K562 (cell line): ENCODE results near the gene C5orf52. TPM values are rescaled to one million over a fixed set of nuclear protein-coding genes. Genes with fewer than 3 reads are reported as not detected.

Experiments
- ATAC-seq: fragments of 200-7000 bp; cut with Tn5 transposase; 3 replicates; pipeline ENCODE4 v1.9.1; 2020; ENCODE audit warnings: moderate library complexity
- BruUV-seq: library from RNA; stranded (reverse); fragments of 400-500 nt; replicated peaks from 2 replicates; lab custom pipeline; 2021; lab: Mats Ljungman, UMichigan
- CTCF ChIA-PET: fragments of 300-600 bp; formaldehyde crosslinking; extraction: SDS; loops from one replicate; lab custom pipeline; 2021; ENCODE audit warnings: low intra/inter-chr PET ratio; lab: Yijun Ruan, JAX
- POLR2A ChIA-PET: fragments of 300-600, 350-650 bp; sonication (Branson Sonifier 250); formaldehyde crosslinking; extraction: SDS; loops from one replicate; lab custom pipeline; 2021; ENCODE audit warnings: antibody characterized with exemption, inconsistent platforms; lab: Yijun Ruan, JAX
- DNase-seq, 4 experiments: peaks; one replicate each; pipeline versions ENCODE4 v3.0.0 to v3.0.0-alpha.2; 2011 to 2018; ENCODE audit warnings: low spot score in 3 of 4, mixed read lengths in 3 of 4; ENCODE audit errors: extremely low read depth in 1 of 4
- FAIRE-seq: peaks from 2 replicates; lab custom pipeline; 2011; peaks lifted over from hg19 to GRCh38; lab: Jason Lieb, UNC
- H2AFZ ChIP-seq: 2 replicates; pipeline ENCODE4 v1.6.0; 2011; ENCODE audit warnings: low read depth, low read length, control low read depth, inconsistent platforms
- H3K27ac ChIP-seq: fragments of 200-600 bp; 3 replicates; pipeline ENCODE4 v1.8.0; 2011; ENCODE audit warnings: low read depth, mild to moderate bottlenecking, control low read depth, inconsistent platforms, low read length, moderate library complexity, mixed read lengths; ENCODE audit errors: extremely low read depth
- H3K27me3 ChIP-seq, 2 experiments: fragments of 300-600 bp in 1 of 2; 2 replicates in 1 of 2; 3 replicates in 1 of 2; pipeline versions ENCODE4 v1.6.0 to v1.8.0; 2011; ENCODE audit warnings: inconsistent platforms in 2 of 2, low read length in 2 of 2, mild to moderate bottlenecking in 1 of 2, mixed read lengths in 1 of 2, moderate library complexity in 1 of 2; ENCODE audit not compliant: control insufficient read depth in 2 of 2, insufficient read depth in 2 of 2
- H3K36me3 ChIP-seq: fragments of 300-600 bp; 3 replicates; pipeline ENCODE4 v1.8.0; 2011; ENCODE audit warnings: mild to moderate bottlenecking, low read length, inconsistent platforms; ENCODE audit not compliant: control insufficient read depth, insufficient read depth
- H3K4me1 ChIP-seq, 2 experiments: fragments of 200-600 bp in 1 of 2; replicated peaks in 1 of 2; 2 replicates in 1 of 2; 3 replicates in 1 of 2; pipeline versions ENCODE4 v1.5.1 to v1.8.0; 2011; ENCODE audit warnings: inconsistent platforms in 2 of 2, low read length in 2 of 2, mild to moderate bottlenecking in 1 of 2, mixed read lengths in 1 of 2, moderate library complexity in 1 of 2; ENCODE audit not compliant: control insufficient read depth in 2 of 2, insufficient read depth in 2 of 2
- H3K4me2 ChIP-seq: 2 replicates; pipeline ENCODE4 v1.6.1; 2011; ENCODE audit warnings: low read length, control low read depth, inconsistent platforms, mixed read lengths; ENCODE audit not compliant: insufficient read depth
- H3K4me3 ChIP-seq: fragments of 200-600 bp; sonication (generic), shearing (Covaris generic); 2 replicates; pipeline ENCODE4 v1.5.1; 2016; ENCODE audit warnings: control low read depth, inconsistent platforms
- H3K79me2 ChIP-seq: fragments of 200-600 bp; 3 replicates; pipeline ENCODE4 v1.8.0; 2011; ENCODE audit warnings: low read length, inconsistent platforms; ENCODE audit not compliant: control insufficient read depth, insufficient read depth
- H3K9ac ChIP-seq, 2 experiments: 2 replicates each; pipeline versions ENCODE4 v1.6.0 to v1.6.1; 2011; ENCODE audit warnings: low read depth in 2 of 2, low read length in 2 of 2, control low read depth in 1 of 2, inconsistent platforms in 1 of 2, mild to moderate bottlenecking in 1 of 2, mixed read lengths in 1 of 2; ENCODE audit not compliant: insufficient read depth in 1 of 2
- H3K9me1 ChIP-seq: one replicate; pipeline ENCODE4 v1.6.0; 2011; ENCODE audit warnings: inconsistent platforms, mild to moderate bottlenecking, low read length, moderate library complexity; ENCODE audit not compliant: control insufficient read depth, insufficient read depth
- H3K9me3 ChIP-seq: replicated peaks from 2 replicates; pipeline ENCODE4 v1.5.1; 2011; ENCODE audit warnings: low read depth, low read length, inconsistent platforms; ENCODE audit not compliant: control insufficient read depth, insufficient read depth
- H4K20me1 ChIP-seq: replicated peaks from 2 replicates; pipeline ENCODE4 v1.6.1; 2011; ENCODE audit warnings: low read length, inconsistent platforms, mixed read lengths; ENCODE audit not compliant: control insufficient read depth, insufficient read depth
- BRCA1 ChIP-seq, 2 experiments: fragments of 450-650 bp in 1 of 2; sonication (generic) in 1 of 2; formaldehyde crosslinking in 1 of 2; IDR thresholded peaks; 2 replicates each; pipeline versions ENCODE4 v1.5.0 to v1.6.1; 2017 to 2020; ENCODE audit warnings: mild to moderate bottlenecking in 1 of 2, missing genetic modification reagents in 1 of 2
- GABPB1 ChIP-seq: sonication (generic); formaldehyde crosslinking; IDR thresholded peaks from 2 replicates; pipeline ENCODE4 v1.8.0; 2022; ENCODE audit warnings: mild to moderate bottlenecking, missing genetic modification reagents
- KDM1A ChIP-seq, 2 experiments: fragments of 450-650 bp; IDR thresholded peaks; 2 replicates each; pipeline ENCODE4 v1.6.1; 2016; ENCODE audit warnings: mild to moderate bottlenecking in 2 of 2
- MAX ChIP-seq: sonication (generic); formaldehyde crosslinking; IDR thresholded peaks from 2 replicates; pipeline ENCODE4 v1.9.0; 2022; ENCODE audit warnings: mild to moderate bottlenecking, missing genetic modification reagents
- MLLT1 ChIP-seq, 2 experiments: fragments of 450-650 bp; IDR thresholded peaks; 2 replicates each; pipeline ENCODE4 v1.6.1; 2016
- PATZ1 ChIP-seq: fragments of 250-450 bp; sonication (Bioruptor Pico); IDR thresholded peaks from 2 replicates; pipeline ENCODE4 v1.5.0; 2020; ENCODE audit warnings: mild to moderate bottlenecking, borderline replicate concordance
- RBM25 ChIP-seq: fragments of 200-400 bp; formaldehyde crosslinking; IDR thresholded peaks from 2 replicates; pipeline ENCODE4 v1.6.1; 2018; ENCODE audit warnings: low read length, low read depth, moderate library complexity; ENCODE audit not compliant: severe bottlenecking
- THAP7 ChIP-seq: fragments of 250-450 bp; sonication (Bioruptor Pico); IDR thresholded peaks from 2 replicates; pipeline ENCODE4 v1.5.0; 2021
- TSC22D4 ChIP-seq: fragments of 450-650 bp; IDR thresholded peaks from 2 replicates; pipeline ENCODE4 v1.6.1; 2016; ENCODE audit warnings: missing genetic modification characterization, missing biosample characterization, control low read depth
- XRCC4 ChIP-seq: IDR thresholded peaks from one replicate; pipeline ENCODE4 v1.6.1; 2011; ENCODE audit not compliant: insufficient read depth, insufficient read length; ENCODE audit errors: extremely low read depth
- ZNF384 ChIP-seq: IDR thresholded peaks from 2 replicates; pipeline ENCODE4 v1.6.1; 2012; ENCODE audit warnings: low read depth, low read length, improper control_type of control experiment
- ZNF512 ChIP-seq: IDR thresholded peaks from 2 replicates; pipeline ENCODE4 v1.6.1; 2016; ENCODE audit warnings: missing genetic modification characterization, missing compliant biosample characterization
- ZNF644 ChIP-seq: fragments of 200-800 bp; sonication (Bioruptor generic); IDR thresholded peaks from 2 replicates; pipeline ENCODE4 v1.6.1; 2016; ENCODE audit warnings: low read depth, missing genetic modification characterization, missing compliant biosample characterization
- ZNF77 ChIP-seq: fragments of 250-450 bp; sonication (Bioruptor Pico); IDR thresholded peaks from 2 replicates; pipeline ENCODE4 v1.5.0; 2020
- ZNF780A ChIP-seq: fragments of 250-450 bp; sonication (Bioruptor Pico); IDR thresholded peaks from 2 replicates; pipeline ENCODE4 v1.5.0; 2021; ENCODE audit warnings: mild to moderate bottlenecking
- whole genome bisulfite sequencing: fragments of 100-300 bp; shearing (Covaris generic); methylation state at CpG from one replicate; pipeline ENCODE4 v1.1.6; 2016; ENCODE audit warnings: low coverage, mixed read lengths; ENCODE audit not compliant: insufficient coverage; ENCODE audit errors: missing lambda C conversion rate; 5-methylcytosine and 5-hydroxymethylcytosine counted together
- in situ Hi-C: fragments of 300-500 bp; cut with MboI; formaldehyde crosslinking; loops from 4 replicates; pipeline ENCODE4 v1.15.0; 2018; ENCODE audit warnings: inconsistent platforms, mixed read lengths
- intact Hi-C: fragments of 100-400 bp; cut with micrococcal nuclease; formaldehyde crosslinking; loops from 2 replicates; pipeline ENCODE4 v1.14.2; 2022
- polyA plus RNA-seq, 8 experiments: library from polyadenylated mRNA; depleted of rRNA in 4 of 8; stranded (reverse) in 5 of 8; unstranded in 3 of 8; fragments of >200 nt; fragmentation: Nextera tagmentation in 2 of 8; fragmentation: Illumina TruSeq in 1 of 8; extraction: Ambion mirVana in 2 of 8; extraction: Trizol in 1 of 8; gene quantifications; 2 replicates each; pipeline versions ENCODE4 v1.2.1 to v1.2.3, GENCODE V29; 2011 to 2014; ENCODE audit warnings: inconsistent platforms in 1 of 8, missing spikeins in 1 of 8
- total RNA-seq, 7 experiments: library from RNA; depleted of rRNA in 6 of 7; stranded (reverse); fragments of >200 nt in 6 of 7; fragmentation: Illumina TruSeq in 2 of 7; extraction: Trizol in 2 of 7; gene quantifications; 2 replicates each; pipeline versions ENCODE4 v1.2.1 to v1.2.3, GENCODE V29; 2011 to 2021; ENCODE audit warnings: low replicate concordance in 1 of 7

Gene C5orf52
- total and polyA plus RNA-seq, 9 of the 15 experiments (the other 6 are each of a cell fraction or from before 2014, with no cell fraction given), result not detected

GRCh38 chr5:157658893-157659292, 12.4 kb upstream of the C5orf52 start:
- POLR2A ChIA-PET, result interaction anchor here (0.6 kb wide), 1 partner anchor 441 kb away, joined by 4 read pairs; no protein-coding TSS in a partner anchor
- no peak for FAIRE-seq
- Histone ChIP-seq H3K9me1 (no peaks in the 10 kb centered on the region), H3K36me3 (no peaks in the 10 kb centered on the region), H3K4me3 (no peak overlapping the region), H3K9me3 (no peaks in the 10 kb centered on the region), H4K20me1 (no peaks in the 10 kb centered on the region), H3K79me2 (no peaks in the 10 kb centered on the region), H3K27ac (no peak overlapping the region), H3K27me3 (no peaks in the 10 kb centered on the region; a peak in 1 of 5 replicates), H3K4me2 (no peak overlapping the region), H2AFZ (no peak overlapping the region), H3K9ac (no peak overlapping the region), H3K4me1 (no peaks in the 10 kb centered on the region)
- in situ Hi-C loops (no loop called here), intact Hi-C loops (no loop called here)
- no peak for ATAC-seq
- 0% methylated on average over 1 of the region's 1 CpG for WGBS
- no TSS peak for BruUV-seq
- no peak for DNase-seq
- no peak for TF ChIP-seq MLLT1 (IDR thresholded peaks at IDR 0.05)
- no peak for TF ChIP-seq ZNF644 (tag)
- no peak for TF ChIP-seq ZNF512
- no peak for TF ChIP-seq ZNF384
- TF ChIP-seq BRCA1 (IDR thresholded peaks at IDR 0.05), result no peak
- no peak for TF ChIP-seq BRCA1 (CRISPR knock-in tag; IDR thresholded peaks at IDR 0.05)
- no peak for TF ChIP-seq XRCC4
- no peak for TF ChIP-seq PATZ1 (CRISPR knock-in tag)
- TF ChIP-seq RBM25, result no peak
- TF ChIP-seq ZNF77 (CRISPR knock-in tag), result no peak
- TF ChIP-seq THAP7, result no peak
- TF ChIP-seq GABPB1 (CRISPR knock-in tag), result no peak
- TF ChIP-seq ZNF780A (CRISPR knock-in tag), result no peak
- TF ChIP-seq KDM1A (IDR thresholded peaks at IDR 0.05), result no peak
- no peak for TF ChIP-seq TSC22D4 (tag)
- no peak for TF ChIP-seq MAX (CRISPR knock-in tag)
- CTCF ChIA-PET, result no interaction called here
